ENCODE measurements around the gene MACROD2. TPM values are rescaled to one million over a fixed set of nuclear protein-coding genes. Genes with fewer than 3 reads are reported as not detected.

MACROD2 gene
- total RNA-seq, 1 experiment from 2014 or later, result 0.12 TPM

DNA sequence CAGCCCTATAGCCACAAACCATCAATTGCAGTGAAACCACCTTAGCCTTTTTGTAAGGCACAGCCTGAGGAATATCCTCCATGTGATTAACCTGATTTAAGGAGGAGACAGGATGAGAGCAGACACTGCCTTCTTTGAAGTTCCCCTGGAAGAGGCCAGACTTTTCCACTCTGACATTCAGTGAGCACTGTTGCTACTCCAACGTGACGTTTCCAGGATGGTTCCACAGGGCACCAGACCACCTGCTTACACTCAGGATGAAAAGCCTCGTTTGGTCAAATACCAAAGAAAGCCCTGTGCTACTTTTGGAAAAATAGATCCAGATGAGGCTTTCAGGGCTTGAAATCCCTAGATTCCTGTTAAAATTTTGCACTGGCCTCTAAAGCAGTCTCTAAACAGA, 1444.2 kb downstream of the MACROD2 start:
- Histone ChIP-seq H3K36me3 (no peaks in the 10 kb centered on the region), H3K4me3 (no peak overlapping the region), H3K9me3 (replicated peaks) (no peaks in the 10 kb centered on the region), H3K27ac (no peak overlapping the region), H3K4me1 (no peaks in the 10 kb centered on the region), H3K27me3 (no peaks in the 10 kb centered on the region)
- no peak for DNase-seq

DNA sequence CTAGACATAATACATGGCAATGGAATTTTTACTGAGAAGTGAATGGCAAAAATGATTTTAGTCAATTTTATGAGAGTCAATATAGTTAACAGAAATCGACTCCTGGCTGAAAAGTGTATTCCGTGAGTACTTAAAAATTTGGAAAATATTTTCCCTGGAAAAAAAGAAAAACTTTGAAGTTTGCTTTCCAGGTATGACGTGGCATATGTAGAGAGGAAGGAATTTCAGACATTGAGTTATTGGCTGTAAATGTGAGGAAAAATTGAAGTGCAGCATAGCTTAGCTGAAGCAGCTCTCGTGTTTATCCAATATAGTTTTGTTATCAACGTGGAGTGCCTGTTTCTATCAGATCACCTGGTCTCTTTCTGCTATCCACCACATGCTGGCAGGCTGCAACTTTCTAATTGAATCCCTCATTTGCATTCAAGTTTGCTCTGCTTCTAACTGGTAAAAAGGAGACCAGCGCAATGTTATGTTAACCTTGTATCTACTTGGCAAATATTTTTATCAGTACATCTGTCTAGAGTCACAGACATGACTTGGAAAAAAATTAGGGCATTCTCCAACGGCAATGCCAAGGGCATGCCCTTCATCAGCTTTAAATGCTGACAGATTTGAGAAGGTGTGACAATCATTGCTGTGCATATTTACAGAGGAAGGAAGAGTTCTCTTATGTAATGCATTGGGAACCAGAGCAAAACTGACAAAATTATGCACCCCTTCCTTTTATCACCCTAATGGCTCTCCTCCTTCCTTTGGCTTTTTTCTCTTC, 1444.9 kb downstream of the MACROD2 start:
- DNase-seq, result no peak
- no peaks in the 10 kb centered on the region for H3K27me3 ChIP-seq
- H3K4me3 ChIP-seq, result no peak overlapping the region
- no peaks in the 10 kb centered on the region for H3K36me3 ChIP-seq
- H3K9me3 ChIP-seq (replicated peaks), result no peaks in the 10 kb centered on the region
- H3K27ac ChIP-seq, result no peak overlapping the region
- H3K4me1 ChIP-seq, result no peaks in the 10 kb centered on the region

DNA sequence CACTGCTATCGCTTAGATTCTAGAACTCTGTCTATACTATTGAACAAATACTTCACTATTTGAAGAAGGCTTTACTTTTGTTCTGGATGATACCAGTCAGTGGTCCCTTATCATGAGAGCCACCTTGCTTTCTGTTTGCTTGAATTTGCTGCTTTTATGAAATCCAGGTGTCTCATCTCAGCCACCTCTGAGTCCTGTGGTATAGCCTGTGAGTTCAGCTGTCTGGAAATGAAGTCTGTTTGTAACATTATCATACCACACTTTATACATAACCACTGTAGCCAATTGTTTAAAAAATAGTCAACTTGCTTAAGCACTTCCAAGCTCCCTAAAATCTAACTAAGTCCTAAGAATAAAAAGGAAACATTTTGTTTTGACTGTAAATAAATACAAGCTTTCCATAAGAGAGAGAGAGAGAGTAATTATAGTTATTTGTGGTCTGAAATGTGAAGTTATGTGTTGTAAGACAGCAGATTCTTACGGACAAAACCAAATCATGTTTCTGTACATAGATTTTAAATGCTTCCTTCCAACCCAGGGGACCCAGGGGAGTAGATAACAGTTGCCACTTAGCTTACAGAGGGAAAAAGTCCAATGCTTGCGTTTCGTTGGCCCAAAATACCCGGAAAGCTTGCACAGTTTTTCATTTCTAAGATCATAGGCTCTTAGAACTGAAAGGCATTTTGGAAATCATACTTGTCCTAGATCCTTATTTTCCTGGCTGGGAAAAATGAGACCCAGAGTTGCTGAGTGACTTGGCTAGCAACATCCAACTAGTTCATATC, 1449.9 kb downstream of the MACROD2 start:
- Histone ChIP-seq H3K4me3 (no peak overlapping the region), H3K27me3 (no peaks in the 10 kb centered on the region)
- DNase-seq, result peak in 1 of 2 experiments; percentile 29

DNA sequence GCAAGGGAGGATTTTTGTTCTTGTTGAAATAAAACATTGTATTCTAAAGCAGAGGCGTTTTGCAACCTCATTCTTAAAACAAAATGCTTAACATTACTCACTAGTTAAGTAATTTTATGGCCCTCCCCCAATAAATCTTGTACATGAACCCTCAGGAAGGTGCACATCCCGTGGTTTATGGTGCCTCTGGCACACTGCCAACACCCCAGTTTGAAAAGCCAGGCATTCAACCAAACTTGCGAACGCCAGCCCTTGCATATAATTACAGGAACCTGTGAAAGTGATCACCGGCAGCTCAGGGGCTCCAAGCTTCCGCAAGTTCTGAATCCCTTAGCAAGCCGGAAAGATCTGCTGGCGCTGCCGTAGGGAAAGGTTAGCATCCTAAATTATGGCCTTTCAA, 1451.1 kb downstream of the MACROD2 start:
- H3K36me3 ChIP-seq, result no peaks in the 10 kb centered on the region
- DNase-seq, result peak in 1 of 2 experiments; percentile 13

More for the DNA sequence above, 1449.9 kb downstream of the MACROD2 start:
- Histone ChIP-seq H3K4me1 (no peaks in the 10 kb centered on the region), H3K36me3 (no peaks in the 10 kb centered on the region), H3K27ac (no peak overlapping the region), H3K9me3 (replicated peaks) (no peaks in the 10 kb centered on the region)

DNA sequence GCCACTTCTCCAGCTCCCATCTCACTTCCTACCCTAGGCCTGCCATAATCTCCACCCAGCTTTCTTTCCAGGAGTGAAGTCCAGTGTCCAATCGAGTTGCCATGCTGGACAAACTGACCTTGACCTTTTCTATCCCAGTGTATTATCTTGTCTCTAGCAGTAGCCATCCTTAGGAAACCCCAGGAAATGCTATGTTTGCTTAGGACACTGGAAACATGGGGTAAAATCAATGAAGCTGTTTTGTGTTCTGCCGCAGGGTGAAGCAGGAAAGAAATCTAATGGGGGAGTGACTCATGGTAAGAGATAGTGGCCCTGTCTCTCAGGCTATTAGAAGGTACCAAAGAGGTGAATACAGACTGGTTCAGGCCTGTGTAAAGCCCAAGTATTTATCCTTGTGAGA, 1452.2 kb downstream of the MACROD2 start:
- Histone ChIP-seq H3K27me3 (no peaks in the 10 kb centered on the region), H3K4me1 (no peaks in the 10 kb centered on the region), H3K9me3 (replicated peaks) (no peaks in the 10 kb centered on the region), H3K36me3 (no peaks in the 10 kb centered on the region), H3K27ac (no peak overlapping the region), H3K4me3 (no peak overlapping the region)
- no peak for DNase-seq

More for the DNA sequence above, 1451.1 kb downstream of the MACROD2 start:
- Histone ChIP-seq H3K9me3 (replicated peaks) (no peaks in the 10 kb centered on the region), H3K4me1 (no peaks in the 10 kb centered on the region), H3K27me3 (no peaks in the 10 kb centered on the region), H3K4me3 (no peak overlapping the region), H3K27ac (no peak overlapping the region)

DNA sequence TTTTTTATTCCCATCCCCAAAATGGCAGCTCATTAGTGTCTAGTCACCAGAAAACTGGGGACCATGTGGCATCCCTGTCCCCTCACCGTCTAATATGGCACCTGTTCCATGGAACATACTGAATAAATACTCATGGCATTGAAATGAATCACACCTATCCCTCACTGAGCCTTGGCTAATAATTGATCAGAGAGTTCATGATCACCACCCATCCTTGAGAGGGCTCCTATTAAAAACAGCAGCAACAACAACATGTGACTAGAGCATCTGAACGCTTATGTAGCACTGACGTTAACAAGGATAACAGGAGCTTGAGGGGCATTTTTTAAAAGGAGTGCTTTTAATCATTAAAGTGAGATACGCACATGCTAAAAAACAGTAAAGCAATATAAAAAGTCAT, 1453.7 kb downstream of the MACROD2 start:
- H3K9me3 ChIP-seq (replicated peaks), result no peaks in the 10 kb centered on the region
- DNase-seq, result no peak
- no peaks in the 10 kb centered on the region for H3K4me1 ChIP-seq
- H3K4me3 ChIP-seq, result no peak overlapping the region
- H3K27ac ChIP-seq, result no peak overlapping the region
- H3K36me3 ChIP-seq, result no peaks in the 10 kb centered on the region
- no peaks in the 10 kb centered on the region for H3K27me3 ChIP-seq

DNA sequence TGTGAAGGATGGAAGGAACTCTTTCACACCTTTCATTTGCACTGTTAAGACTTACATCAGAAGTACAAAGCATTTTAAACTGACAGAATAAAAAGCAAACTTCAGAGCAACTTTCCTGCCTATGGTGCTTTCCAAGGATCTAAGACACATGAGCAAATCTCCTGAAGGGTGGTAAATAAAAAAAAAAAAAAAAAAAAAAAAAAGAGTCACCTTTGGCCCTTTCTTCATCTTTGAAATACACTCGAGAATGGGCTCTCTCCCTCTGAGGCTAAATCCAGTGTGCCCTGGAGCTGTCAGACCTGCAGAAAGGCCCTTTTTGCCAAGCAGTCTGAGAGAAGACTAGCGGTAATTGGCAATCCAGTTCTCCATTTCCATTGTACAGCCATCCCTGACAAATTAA, 1455.9 kb downstream of the MACROD2 start:
- no peak overlapping the region for H3K4me3 ChIP-seq
- H3K27me3 ChIP-seq, result no peaks in the 10 kb centered on the region
- H3K36me3 ChIP-seq, result no peaks in the 10 kb centered on the region
- H3K27ac ChIP-seq, result no peak overlapping the region
- H3K9me3 ChIP-seq (replicated peaks), result no peaks in the 10 kb centered on the region; the same call in 1 of the 2 replicates
- no peaks in the 10 kb centered on the region for H3K4me1 ChIP-seq
- no peak for DNase-seq

DNA sequence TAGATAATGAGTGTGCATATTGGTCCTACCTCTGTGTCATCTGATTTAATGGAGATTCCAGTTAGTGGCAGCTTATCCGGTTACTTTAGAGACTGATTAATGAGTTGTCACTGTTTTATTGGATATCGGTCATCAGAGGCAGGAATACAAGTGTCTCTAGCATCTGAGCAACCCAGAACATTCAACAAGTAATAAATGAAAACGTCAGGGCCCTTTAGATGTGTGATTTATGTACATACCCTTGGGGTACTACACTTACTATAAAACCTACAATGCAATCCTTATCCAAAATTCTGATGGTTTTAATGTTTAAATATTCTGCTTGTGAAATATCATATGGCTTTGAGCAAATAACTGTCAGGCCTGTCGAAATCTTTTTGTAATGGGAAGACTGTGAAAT, 1460.0 kb downstream of the MACROD2 start:
- no peak for DNase-seq
- no peaks in the 10 kb centered on the region for H3K36me3 ChIP-seq
- no peak overlapping the region for H3K27ac ChIP-seq
- no peaks in the 10 kb centered on the region for H3K4me1 ChIP-seq
- H3K9me3 ChIP-seq (replicated peaks), result no peaks in the 10 kb centered on the region; the same call in 1 of the 2 replicates
- H3K27me3 ChIP-seq, result no peaks in the 10 kb centered on the region
- H3K4me3 ChIP-seq, result no peak overlapping the region

DNA sequence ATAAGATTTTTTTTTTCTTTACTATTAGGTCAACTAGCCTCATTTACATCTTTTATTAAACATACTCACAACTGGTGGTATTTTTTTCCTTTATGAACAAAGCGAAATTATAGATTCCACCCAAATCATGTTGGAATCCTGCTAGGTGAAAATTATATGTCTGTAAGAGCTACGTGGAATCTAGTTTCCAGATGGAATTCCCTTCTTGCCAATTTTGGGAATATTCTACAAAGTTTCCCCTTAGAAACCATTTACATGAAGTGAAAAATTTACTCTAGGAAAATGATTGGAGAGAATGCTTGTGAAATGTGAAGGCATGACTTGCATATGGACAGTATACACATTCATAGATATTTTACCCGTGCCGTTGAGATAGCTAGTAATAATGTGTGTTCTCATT, 1466.6 kb downstream of the MACROD2 start:
- Histone ChIP-seq H3K4me3 (no peak overlapping the region), H3K36me3 (no peaks in the 10 kb centered on the region), H3K4me1 (no peaks in the 10 kb centered on the region), H3K27ac (no peak overlapping the region), H3K9me3 (replicated peaks) (no peaks in the 10 kb centered on the region), H3K27me3 (0 out of 2 replicates have a peak, but pooled peaks cover 1% of the 10 kb centered on the region)
- no peak for DNase-seq

DNA sequence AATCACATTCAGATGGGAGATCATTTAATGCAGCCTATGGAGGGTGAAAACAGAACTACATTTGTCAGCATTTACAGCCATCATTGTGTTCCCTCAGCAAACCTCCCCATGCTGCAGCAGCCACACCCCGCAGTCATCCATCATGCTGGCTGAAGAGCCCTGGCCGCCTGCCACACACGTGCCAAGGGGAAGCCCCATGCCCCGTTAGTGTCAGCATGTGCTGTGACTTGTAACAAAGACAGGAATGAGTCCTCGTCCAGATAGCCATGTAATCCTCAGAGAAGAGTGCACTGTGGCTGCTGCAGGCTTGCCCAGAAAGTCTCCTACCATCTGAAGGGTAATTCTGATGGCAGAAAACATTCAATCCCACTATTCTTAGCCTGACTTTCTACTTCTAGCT, 1480.2 kb downstream of the MACROD2 start:
- Histone ChIP-seq H3K4me1 (peaks cover 3% of the 10 kb centered on the region; the same call in 1 of the 2 replicates), H3K27ac (no peak overlapping the region)
- peak; percentile 54 to 59 for DNase-seq

DNA sequence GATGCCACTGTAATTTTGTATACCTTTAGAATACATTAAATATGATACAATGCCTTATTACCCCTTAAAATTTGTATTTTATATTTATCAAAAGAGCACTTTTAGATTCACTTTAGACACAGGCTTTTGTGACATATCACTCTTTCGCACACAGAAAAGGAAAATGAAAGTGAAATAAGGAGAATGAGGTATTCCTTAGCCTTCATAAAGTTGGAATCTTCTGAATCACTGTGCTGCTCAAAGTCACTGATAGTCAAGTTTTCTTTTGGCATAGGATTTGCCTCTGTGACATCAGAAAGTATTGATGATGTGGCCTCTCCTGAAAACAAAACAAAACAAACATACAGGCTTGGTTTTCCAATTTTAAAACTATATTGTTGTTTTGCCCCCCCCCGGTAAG, 1480.9 kb downstream of the MACROD2 start:
- Histone ChIP-seq H3K27me3 (no peaks in the 10 kb centered on the region), H3K4me1 (peaks cover 3% of the 10 kb centered on the region; the same call in 1 of the 2 replicates), H3K4me3 (no peak overlapping the region), H3K9me3 (replicated peaks) (no peaks in the 10 kb centered on the region), H3K27ac (no peak overlapping the region), H3K36me3 (no peaks in the 10 kb centered on the region)
- no peak for DNase-seq

More for the DNA sequence above, 1480.2 kb downstream of the MACROD2 start:
- H3K9me3 ChIP-seq (replicated peaks), result no peaks in the 10 kb centered on the region
- H3K27me3 ChIP-seq, result no peaks in the 10 kb centered on the region
- no peaks in the 10 kb centered on the region for H3K36me3 ChIP-seq
- H3K4me3 ChIP-seq, result no peak overlapping the region

DNA sequence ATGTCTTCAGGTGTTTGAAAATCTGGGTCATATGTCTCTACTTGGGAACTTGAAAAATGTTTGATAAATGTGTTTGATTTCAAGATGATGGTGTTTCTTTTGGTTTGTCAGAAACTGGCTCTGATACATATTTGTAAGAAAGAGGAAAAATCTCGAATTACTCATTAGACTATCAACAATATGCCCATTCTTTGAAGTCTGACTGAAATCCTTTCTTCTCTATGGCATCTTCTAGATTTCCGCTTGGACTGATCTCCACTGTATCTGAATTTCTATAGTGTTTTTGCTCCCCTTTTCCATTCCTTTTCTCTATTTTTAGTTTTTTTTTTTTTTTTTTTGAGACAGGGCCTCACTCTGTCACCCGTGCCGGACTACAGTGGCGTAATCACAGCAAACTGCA, 1481.5 kb downstream of the MACROD2 start:
- Histone ChIP-seq H3K27me3 (no peaks in the 10 kb centered on the region), H3K4me3 (no peak overlapping the region), H3K9me3 (replicated peaks) (no peaks in the 10 kb centered on the region), H3K4me1 (peaks cover 3% of the 10 kb centered on the region; the same call in 1 of the 2 replicates), H3K27ac (no peak overlapping the region), H3K36me3 (no peaks in the 10 kb centered on the region)
- DNase-seq, result no peak

DNA sequence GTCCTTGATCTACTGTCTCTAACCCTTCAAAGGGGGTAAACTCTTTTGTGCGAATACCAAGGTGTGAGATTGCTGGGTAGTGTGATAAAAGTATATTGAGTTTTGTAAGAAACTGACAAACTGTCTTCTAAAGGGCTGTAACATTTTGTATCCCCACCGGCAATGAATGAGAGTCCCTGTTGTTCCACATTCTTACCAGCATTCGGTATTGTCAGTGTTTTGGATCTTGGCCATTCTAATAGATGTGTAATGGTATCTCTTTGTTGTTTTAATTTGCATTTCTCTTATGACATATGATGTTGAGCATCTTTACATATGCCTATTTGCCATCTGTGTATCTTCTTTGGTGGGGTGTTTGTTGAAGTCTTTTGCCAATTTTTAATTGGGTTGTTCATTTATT, 1487.2 kb downstream of the MACROD2 start:
- H3K27ac ChIP-seq, result no peak overlapping the region
- H3K36me3 ChIP-seq, result no peaks in the 10 kb centered on the region
- DNase-seq, result no peak
- peaks cover 9% of the 10 kb centered on the region for H3K4me1 ChIP-seq
- no peaks in the 10 kb centered on the region for H3K9me3 ChIP-seq (replicated peaks)
- H3K27me3 ChIP-seq, result no peaks in the 10 kb centered on the region
- H3K4me3 ChIP-seq, result no peak overlapping the region

DNA sequence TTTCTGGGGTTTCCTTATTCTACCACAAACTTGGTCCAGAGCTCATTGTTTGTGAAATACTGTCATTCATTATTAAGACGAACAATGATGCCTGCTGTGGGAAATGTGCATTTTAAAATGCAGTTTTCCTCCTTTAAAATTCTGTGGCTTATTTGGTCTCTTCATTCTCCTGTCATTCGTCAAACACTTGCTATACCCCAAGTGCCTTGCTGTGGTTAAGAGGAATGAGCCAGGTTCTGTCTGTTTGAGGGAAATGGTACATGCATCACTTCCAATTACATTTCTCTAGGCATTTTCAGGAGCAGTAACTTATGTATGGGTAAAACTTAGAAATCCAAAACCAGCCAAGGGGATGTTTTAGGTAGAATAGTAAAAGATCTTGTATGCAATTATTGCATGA, 1490.2 kb downstream of the MACROD2 start:
- DNase-seq, result no peak
- H3K36me3 ChIP-seq, result no peaks in the 10 kb centered on the region
- no peak overlapping the region for H3K27ac ChIP-seq
- no peak overlapping the region for H3K4me3 ChIP-seq
- peaks cover 11% of the 10 kb centered on the region for H3K4me1 ChIP-seq
- H3K27me3 ChIP-seq, result no peaks in the 10 kb centered on the region
- H3K9me3 ChIP-seq (replicated peaks), result no peaks in the 10 kb centered on the region

DNA sequence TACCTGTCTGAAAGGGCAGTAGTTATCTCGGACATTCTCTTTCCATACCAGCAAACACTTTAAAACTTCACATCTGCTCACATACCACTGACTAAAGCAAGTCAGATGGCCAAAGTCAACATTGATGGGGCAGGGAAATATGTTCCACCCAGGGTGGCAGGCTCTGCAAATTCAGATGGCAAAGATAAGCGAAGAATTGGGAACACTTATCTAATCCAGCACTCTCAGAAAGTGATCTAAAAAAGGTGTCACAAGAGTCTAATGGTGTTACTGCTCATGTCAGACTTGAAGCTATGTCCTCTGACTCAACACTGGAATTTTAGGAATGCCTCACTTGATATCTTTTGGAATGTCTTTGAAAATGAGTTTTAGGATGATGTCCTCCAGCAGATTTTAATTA, 1491.7 kb downstream of the MACROD2 start:
- no peak for DNase-seq
- H3K9me3 ChIP-seq (replicated peaks), result no peaks in the 10 kb centered on the region
- no peaks in the 10 kb centered on the region for H3K27me3 ChIP-seq
- H3K27ac ChIP-seq, result peak overlapping the region; percentile 29; the same call in 1 of the 2 replicates
- H3K4me1 ChIP-seq, result peaks cover 11% of the 10 kb centered on the region
- no peaks in the 10 kb centered on the region for H3K36me3 ChIP-seq
- H3K4me3 ChIP-seq, result no peak overlapping the region
